SIG-M5 treated with dmso at 0.1 percent for 504 hours (cell line): ENCODE measurements around the gene MAPKAP1.
"Not testable (repeated sequence)": the region's sequence is repeated elsewhere in the genome, so short reads cannot be mapped to it uniquely, and the experiment has no call there.

Experiments
- DNase-seq: peaks from one replicate; lab custom pipeline; 2025; ENCODE audit not compliant: unreplicated experiment; lab: John Stamatoyannopoulos, UW

The MAPKAP1 gene

GRCh38 chr9:125421166-125421565, 285.8 kb downstream of the MAPKAP1 start:
- no peak for DNase-seq

- no peak for DNase-seq
Observed at GRCh38 chr9:125418404-125418803, 288.6 kb downstream of the MAPKAP1 start.

- DNase-seq = no peak
Observed at GRCh38 chr9:125416517-125416916, 290.5 kb downstream of the MAPKAP1 start.

GRCh38 chr9:125415583-125416460, 291.2 kb downstream of the MAPKAP1 start:
- DNase-seq = no peak

- DNase-seq = no peak
Observed at GRCh38 chr9:125413579-125413978, 293.4 kb downstream of the MAPKAP1 start.

- DNase-seq = no peak
Observed at GRCh38 chr9:125412166-125412565, 294.8 kb downstream of the MAPKAP1 start.

GRCh38 chr9:125411171-125411756, 295.7 kb downstream of the MAPKAP1 start:
- DNase-seq = no peak

- no peak for DNase-seq
Observed at GRCh38 chr9:125410522-125410894, 296.5 kb downstream of the MAPKAP1 start.

GRCh38 chr9:125409637-125410521, 297.1 kb downstream of the MAPKAP1 start:
- peak; percentile 31 for DNase-seq

- no peak for DNase-seq
Observed at GRCh38 chr9:125409217-125409636, 297.8 kb downstream of the MAPKAP1 start.

- peak; percentile 36 for DNase-seq
Observed at GRCh38 chr9:125407974-125408900, 298.8 kb downstream of the MAPKAP1 start.

- DNase-seq = no peak
Observed at GRCh38 chr9:125407432-125407973, 299.5 kb downstream of the MAPKAP1 start.

- DNase-seq = no peak
Observed at GRCh38 chr9:125406810-125407087, 300.3 kb downstream of the MAPKAP1 start.

GRCh38 chr9:125405938-125406809, 300.8 kb downstream of the MAPKAP1 start:
- no peak for DNase-seq

GRCh38 chr9:125404733-125405132, 302.3 kb downstream of the MAPKAP1 start:
- no peak for DNase-seq

GRCh38 chr9:125400725-125401716, 306.0 kb downstream of the MAPKAP1 start:
- no peak for DNase-seq

GRCh38 chr9:125400232-125400631, 306.8 kb downstream of the MAPKAP1 start:
- not testable (repeated sequence) for DNase-seq

- no peak for DNase-seq
Observed at GRCh38 chr9:125399666-125400065, 307.3 kb downstream of the MAPKAP1 start.
